Measurements from ENCODE around the gene TSNAXIP1.

The TSNAXIP1 gene, protein sequence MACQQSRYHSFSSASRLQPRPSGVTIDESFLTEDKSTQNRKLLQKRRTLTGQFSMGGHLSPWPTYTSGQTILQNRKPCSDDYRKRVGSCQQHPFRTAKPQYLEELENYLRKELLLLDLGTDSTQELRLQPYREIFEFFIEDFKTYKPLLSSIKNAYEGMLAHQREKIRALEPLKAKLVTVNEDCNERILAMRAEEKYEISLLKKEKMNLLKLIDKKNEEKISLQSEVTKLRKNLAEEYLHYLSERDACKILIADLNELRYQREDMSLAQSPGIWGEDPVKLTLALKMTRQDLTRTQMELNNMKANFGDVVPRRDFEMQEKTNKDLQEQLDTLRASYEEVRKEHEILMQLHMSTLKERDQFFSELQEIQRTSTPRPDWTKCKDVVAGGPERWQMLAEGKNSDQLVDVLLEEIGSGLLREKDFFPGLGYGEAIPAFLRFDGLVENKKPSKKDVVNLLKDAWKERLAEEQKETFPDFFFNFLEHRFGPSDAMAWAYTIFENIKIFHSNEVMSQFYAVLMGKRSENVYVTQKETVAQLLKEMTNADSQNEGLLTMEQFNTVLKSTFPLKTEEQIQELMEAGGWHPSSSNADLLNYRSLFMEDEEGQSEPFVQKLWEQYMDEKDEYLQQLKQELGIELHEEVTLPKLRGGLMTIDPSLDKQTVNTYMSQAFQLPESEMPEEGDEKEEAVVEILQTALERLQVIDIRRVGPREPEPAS

DNA sequence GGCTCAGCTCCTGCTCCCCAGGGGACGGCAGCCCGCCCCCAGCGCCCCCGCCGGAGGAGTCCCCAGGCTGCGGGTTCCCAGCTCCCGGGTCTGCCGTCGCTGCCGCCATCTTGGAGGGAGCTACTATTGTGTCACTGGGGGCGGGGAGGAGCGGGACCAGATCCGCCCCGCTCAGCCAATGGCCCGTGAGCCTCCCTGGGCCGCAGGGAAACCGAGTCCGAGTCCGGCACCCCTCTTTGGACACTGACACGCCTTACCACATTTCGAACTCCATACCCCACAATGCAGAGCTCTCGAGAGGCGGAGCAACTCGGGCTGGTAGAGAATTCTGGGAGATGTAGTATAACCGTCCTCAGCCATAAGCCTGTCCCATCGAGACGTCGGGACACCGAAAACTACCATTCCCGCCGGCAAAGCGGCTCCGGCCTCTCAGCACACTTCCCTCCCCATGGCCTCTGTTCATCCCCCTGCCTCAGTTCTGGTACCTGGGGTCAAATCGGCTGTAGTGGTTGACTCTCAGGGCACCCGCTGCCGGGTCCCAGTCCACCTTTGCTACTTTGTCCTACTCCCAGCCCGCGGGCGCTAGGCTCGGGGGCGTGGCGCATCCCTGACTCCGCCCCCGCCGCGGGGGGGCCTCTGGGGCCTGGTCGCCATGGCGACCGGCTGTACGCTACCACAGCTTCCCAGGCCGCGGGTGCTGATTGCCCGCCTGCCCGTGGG lies at the start of gene TSNAXIP1, which contains the start of gene RANBP10:
TSS of gene TSNAXIP1 (plus strand) at position 462 of the 720 bp plus-strand sequence. CDS start 261 bp downstream, outside the sequence.
TSS of gene RANBP10 (minus strand) at position 133 of the 720 bp plus-strand sequence. CDS start at position 109, 24 bp downstream.
- TF ChIP-seq, protein P1, sequence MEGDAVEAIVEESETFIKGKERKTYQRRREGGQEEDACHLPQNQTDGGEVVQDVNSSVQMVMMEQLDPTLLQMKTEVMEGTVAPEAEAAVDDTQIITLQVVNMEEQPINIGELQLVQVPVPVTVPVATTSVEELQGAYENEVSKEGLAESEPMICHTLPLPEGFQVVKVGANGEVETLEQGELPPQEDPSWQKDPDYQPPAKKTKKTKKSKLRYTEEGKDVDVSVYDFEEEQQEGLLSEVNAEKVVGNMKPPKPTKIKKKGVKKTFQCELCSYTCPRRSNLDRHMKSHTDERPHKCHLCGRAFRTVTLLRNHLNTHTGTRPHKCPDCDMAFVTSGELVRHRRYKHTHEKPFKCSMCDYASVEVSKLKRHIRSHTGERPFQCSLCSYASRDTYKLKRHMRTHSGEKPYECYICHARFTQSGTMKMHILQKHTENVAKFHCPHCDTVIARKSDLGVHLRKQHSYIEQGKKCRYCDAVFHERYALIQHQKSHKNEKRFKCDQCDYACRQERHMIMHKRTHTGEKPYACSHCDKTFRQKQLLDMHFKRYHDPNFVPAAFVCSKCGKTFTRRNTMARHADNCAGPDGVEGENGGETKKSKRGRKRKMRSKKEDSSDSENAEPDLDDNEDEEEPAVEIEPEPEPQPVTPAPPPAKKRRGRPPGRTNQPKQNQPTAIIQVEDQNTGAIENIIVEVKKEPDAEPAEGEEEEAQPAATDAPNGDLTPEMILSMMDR (IDR thresholded peaks at IDR 0.05), result no peak

DNA sequence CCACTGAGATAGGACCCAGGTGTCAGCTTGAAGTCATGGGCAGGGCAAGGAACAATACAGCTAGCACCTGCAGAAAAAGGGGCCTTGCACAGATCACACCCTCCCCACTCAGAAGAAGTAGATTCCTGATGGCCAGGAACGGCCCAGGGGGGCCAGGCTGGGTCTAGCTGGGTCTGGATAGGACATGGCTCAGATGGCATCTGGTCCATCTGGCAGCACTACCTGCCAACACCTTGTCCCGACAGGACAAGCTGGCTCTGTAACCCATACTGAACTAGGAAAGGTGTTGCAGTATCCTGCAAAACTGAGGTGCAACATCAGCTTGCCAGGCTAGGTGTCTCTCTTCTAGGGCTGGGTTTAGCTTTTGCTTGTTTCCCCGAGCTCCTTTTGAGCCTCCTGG lies 48.7 kb upstream of the TSNAXIP1 start:
- TF ChIP-seq, protein P1 (IDR thresholded peaks at IDR 0.05), result no peak

DNA sequence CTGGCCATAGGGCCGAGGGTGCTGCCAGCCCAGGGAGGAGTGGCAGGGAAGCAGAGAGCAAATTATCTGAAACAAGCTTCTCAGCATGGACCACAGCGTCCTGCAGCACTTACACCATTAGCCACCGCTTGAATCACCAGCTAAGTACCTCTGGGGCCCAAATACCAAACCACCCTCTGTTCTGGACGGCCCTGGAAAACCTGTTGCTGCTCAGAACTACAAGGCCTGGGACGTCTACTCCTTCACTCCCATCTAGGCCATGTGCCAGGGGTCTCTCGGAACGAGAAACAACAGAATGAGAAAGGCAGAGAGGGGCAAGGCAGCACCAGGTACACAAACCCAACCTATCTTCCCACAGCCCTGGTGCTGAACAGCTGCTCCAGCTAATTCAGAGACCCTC lies 47.7 kb upstream of the TSNAXIP1 start:
- TF ChIP-seq, protein P1 (IDR thresholded peaks at IDR 0.05), result no peak

DNA sequence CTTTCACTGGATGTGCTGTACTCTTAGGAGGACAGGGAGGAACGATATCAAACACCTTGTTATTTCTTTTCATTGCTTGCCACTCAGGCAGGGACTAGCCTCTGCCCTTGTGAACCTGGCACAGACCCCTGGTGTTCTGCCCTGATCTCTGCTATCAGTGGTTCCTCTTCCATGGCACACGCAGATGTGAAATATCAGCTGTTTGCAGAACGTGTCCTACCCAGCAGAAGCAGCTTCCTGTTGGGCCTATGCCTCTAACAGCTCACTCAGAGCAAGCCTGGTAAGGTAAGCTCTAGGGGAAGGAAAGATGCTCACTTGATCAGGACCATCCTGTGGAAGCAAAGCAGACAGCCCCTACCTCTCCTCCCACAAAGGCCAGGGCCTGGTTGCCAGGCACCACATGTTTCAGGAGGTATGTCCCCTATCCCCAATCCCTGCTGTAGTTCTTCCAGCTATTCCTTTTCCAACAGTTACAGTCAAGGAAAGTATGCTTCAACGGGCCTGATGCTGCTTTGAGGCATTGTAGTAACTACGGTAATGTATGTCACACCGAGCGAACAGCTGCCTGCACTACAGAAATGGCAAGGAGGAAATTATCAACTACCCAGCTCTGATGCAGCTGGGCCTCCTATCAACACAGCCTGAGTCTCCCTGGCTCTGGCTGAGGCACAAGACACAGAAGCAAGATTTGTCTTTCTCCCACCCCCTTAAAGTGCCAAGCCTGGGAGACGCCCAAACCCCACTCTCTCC lies 46.3 kb upstream of the TSNAXIP1 start:
- TF ChIP-seq, protein P1 (IDR thresholded peaks at IDR 0.05), result no peak

DNA sequence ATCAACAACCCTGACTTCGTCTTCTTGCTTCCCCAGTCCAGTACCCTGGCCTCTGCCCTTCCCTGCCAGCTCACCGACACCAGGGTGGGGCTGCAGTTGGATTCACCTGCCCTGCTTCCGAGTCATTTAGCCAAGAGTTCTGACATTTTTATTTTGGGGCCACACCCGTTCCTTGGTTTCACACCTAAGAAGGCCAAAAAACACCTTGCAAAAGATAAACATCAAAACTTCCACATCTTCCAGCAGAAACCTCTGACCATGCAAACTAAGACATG lies 45.8 kb upstream of the TSNAXIP1 start:
- TF ChIP-seq, protein P1 (IDR thresholded peaks at IDR 0.05), result no peak

DNA sequence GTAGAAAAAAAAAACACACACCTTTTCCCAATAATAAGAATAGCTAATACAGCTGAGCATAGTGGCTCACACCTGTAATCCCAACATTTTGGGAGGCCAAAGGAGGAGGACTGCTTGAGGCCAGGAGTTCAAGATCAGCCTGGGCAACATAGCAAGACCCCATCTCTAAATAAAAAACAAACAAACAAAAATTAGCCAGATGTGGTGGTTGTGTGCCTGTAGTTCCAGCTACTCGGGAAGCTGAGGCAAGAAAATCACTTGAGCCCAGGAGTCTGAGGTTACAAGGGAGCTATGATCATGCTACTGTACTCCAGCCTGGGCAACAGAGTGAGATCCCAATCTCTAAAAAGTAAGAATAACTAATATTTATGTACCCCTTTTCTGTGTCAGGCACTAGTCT lies 44.8 kb upstream of the TSNAXIP1 start:
- TF ChIP-seq, protein P1 (IDR thresholded peaks at IDR 0.05), result no peak

DNA sequence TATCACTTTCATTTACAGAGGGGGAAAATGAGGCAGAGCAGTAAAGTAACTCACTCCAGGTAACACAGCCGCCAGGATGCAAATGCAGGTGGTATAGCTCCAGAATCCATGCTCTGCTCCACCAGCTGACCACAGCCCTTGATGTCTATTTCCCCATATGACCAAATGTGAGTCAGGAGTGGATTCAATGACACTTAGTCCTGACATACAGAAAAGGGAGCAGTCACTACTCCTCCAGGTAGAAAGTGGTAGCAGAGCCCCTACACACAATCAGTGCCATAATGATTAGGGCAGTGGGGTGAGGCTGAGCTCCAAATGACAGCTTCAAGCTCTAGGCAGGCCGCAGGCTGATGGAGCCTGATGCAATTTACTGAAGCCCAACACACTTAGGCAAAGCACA lies 44.3 kb upstream of the TSNAXIP1 start:
- TF ChIP-seq, protein P1 (IDR thresholded peaks at IDR 0.05), result no peak
